ENCODE data around the gene SUN5.
"Not testable (repeated sequence)": the region's sequence is repeated elsewhere in the genome, so short reads cannot be mapped to it uniquely, and the experiment has no call there.

Gene SUN5

GRCh38 chr20:33004141-33004751, at the start of gene SUN5:
Gene SUN5, minus strand, starts transcription at chr20:33004433. Its CDS starts 93 bp downstream, at chr20:33004340.
- DNase-seq (ENCODE audit: low read depth) = no peak
- no peak for TF ChIP-seq CTCF (IDR thresholded peaks at IDR 0.05; ENCODE audit: insufficient read depth, low read depth, low read length, missing control alignments)
- H3K4me3 ChIP-seq (ENCODE audit: low read length) = no peak within 1 kb of the TSS

GRCh38 chr20:33053291-33054106, 49.3 kb upstream of the SUN5 start, which contains the start of gene BPIFB3:
Gene BPIFB3, plus strand, starts transcription at chr20:33053903. Its CDS starts 1,533 bp downstream, at chr20:33055436.
- no peak for DNase-seq (ENCODE audit: low read depth)
- no peak within 1 kb of the TSS for H3K4me3 ChIP-seq (ENCODE audit: low read length)
- TF ChIP-seq CTCF (IDR thresholded peaks at IDR 0.05; ENCODE audit: insufficient read depth, low read depth, low read length, missing control alignments) = no peak

GRCh38 chr20:33051333-33051732, 47.1 kb upstream of the SUN5 start:
- DNase-seq (ENCODE audit: low read depth) = no peak
- TF ChIP-seq CTCF (IDR thresholded peaks at IDR 0.05; ENCODE audit: insufficient read depth, low read depth, low read length, missing control alignments) = no peak
- no peak overlapping the region for H3K4me3 ChIP-seq (ENCODE audit: low read length)

- no peak for DNase-seq (ENCODE audit: low read depth)
- TF ChIP-seq CTCF (IDR thresholded peaks at IDR 0.05; ENCODE audit: insufficient read depth, low read depth, low read length, missing control alignments) = no peak
- no peak overlapping the region for H3K4me3 ChIP-seq (ENCODE audit: low read length)
Observed at GRCh38 chr20:33046412-33046811, 42.2 kb upstream of the SUN5 start.

GRCh38 chr20:33045129-33045721, 41.0 kb upstream of the SUN5 start:
- not testable (repeated sequence) for H3K4me3 ChIP-seq (ENCODE audit: low read length); DNase-seq (ENCODE audit: low read depth)

GRCh38 chr20:33043731-33044181, 39.5 kb upstream of the SUN5 start:
- no peak overlapping the region for H3K4me3 ChIP-seq (ENCODE audit: low read length)
- DNase-seq (ENCODE audit: low read depth) = no peak
- no peak for TF ChIP-seq CTCF (IDR thresholded peaks at IDR 0.05; ENCODE audit: insufficient read depth, low read depth, low read length, missing control alignments)

- no peak overlapping the region for H3K4me3 ChIP-seq (ENCODE audit: low read length)
- DNase-seq (ENCODE audit: low read depth) = no peak
- no peak for TF ChIP-seq CTCF (IDR thresholded peaks at IDR 0.05; ENCODE audit: insufficient read depth, low read depth, low read length, missing control alignments)
Observed at GRCh38 chr20:33042983-33043730, 38.9 kb upstream of the SUN5 start.

All from epithelial cell of esophagus (primary cell).